ENCODE measurements around the gene FUBP3.

- TF ChIP-seq CTCF (conservative IDR thresholded peaks at IDR 0.05; ENCODE audit: low read depth in 2 of 2), result no peak
- no peak for TF ChIP-seq EZH2phosphoT487 (IDR thresholded peaks at IDR 0.05; ENCODE audit: unreplicated experiment)
- TF ChIP-seq POLR2AphosphoS5 (IDR thresholded peaks at IDR 0.05; ENCODE audit: low read depth), result no peak
- no peak for TF ChIP-seq NANOG (IDR thresholded peaks at IDR 0.05; ENCODE audit: borderline replicate concordance)
- no peak for TF ChIP-seq REST (IDR thresholded peaks at IDR 0.05; ENCODE audit: unreplicated experiment)
- TF ChIP-seq EZH2 (IDR thresholded peaks at IDR 0.05; ENCODE audit: low read depth, unreplicated experiment), result no peak
- TF ChIP-seq ZNF331 (CRISPR knock-in tag; IDR thresholded peaks at IDR 0.05; ENCODE audit: low read depth), result no peak
- TF ChIP-seq ETS1 (IDR thresholded peaks at IDR 0.05), result no peak
- TF ChIP-seq JUNB (IDR thresholded peaks at IDR 0.05; ENCODE audit: unreplicated experiment), result no peak
- no peak for TF ChIP-seq ZNF462 (CRISPR knock-in tag; IDR thresholded peaks at IDR 0.05)
- no peak for TF ChIP-seq CREB1 (CRISPR knock-in tag; IDR thresholded peaks at IDR 0.05; ENCODE audit: low read depth)
- TF ChIP-seq STAT1 (IDR thresholded peaks at IDR 0.05; ENCODE audit: unreplicated experiment), result no peak
- TF ChIP-seq ZNF114 (CRISPR knock-in tag; IDR thresholded peaks at IDR 0.05), result no peak
These were observed 24.3 kb upstream of the FUBP3 start for GRCh38 chr9:130555061-130555460.
